HG03025 (cell line): ENCODE results near the gene CD8B.
"Not testable (repeated sequence)": the region's sequence is repeated elsewhere in the genome, so short reads cannot be mapped to it uniquely, and the experiment has no call there.

Experiments
- ATAC-seq: cut with Tn5 transposase; IDR thresholded peaks from one replicate; pipeline ENCODE4 v1.9.1; 2021; ENCODE audit warnings: mild to moderate bottlenecking, moderate library complexity; ENCODE audit not compliant: unreplicated experiment, low FRiP score

The CD8B gene

GRCh38 chr2:86836915-86837695 is 24.6 kb downstream of the CD8B start:
- ATAC-seq, result not testable (repeated sequence)

- ATAC-seq, result not testable (repeated sequence)
Observed at GRCh38 chr2:86835548-86835889, 26.2 kb downstream of the CD8B start.

GRCh38 chr2:86833315-86833714 is 28.4 kb downstream of the CD8B start:
- no peak for ATAC-seq

GRCh38 chr2:86832334-86833096 is 29.2 kb downstream of the CD8B start:
- ATAC-seq, result no peak

- no peak for ATAC-seq
Observed at GRCh38 chr2:86831537-86831936, 30.1 kb downstream of the CD8B start.

GRCh38 chr2:86826951-86827350 is 34.7 kb downstream of the CD8B start:
- ATAC-seq, result no peak

GRCh38 chr2:86825693-86826381 is 35.8 kb downstream of the CD8B start:
- no peak for ATAC-seq

- ATAC-seq, result no peak
Observed at GRCh38 chr2:86825036-86825692, 36.5 kb downstream of the CD8B start.

GRCh38 chr2:86822668-86823345 is 38.9 kb downstream of the CD8B start:
- ATAC-seq, result no peak

GRCh38 chr2:86821842-86822241 is 39.8 kb downstream of the CD8B start:
- ATAC-seq, result no peak

- no peak for ATAC-seq
Observed at GRCh38 chr2:86821306-86821705, 40.4 kb downstream of the CD8B start.

- no peak for ATAC-seq
Observed at GRCh38 chr2:86818957-86819356, 42.7 kb downstream of the CD8B start.

GRCh38 chr2:86818114-86818801 is 43.4 kb downstream of the CD8B start:
- ATAC-seq, result no peak

- ATAC-seq, result no peak
Observed at GRCh38 chr2:86815611-86816010, 46.1 kb downstream of the CD8B start.

GRCh38 chr2:86809481-86810121 is 52.1 kb downstream of the CD8B start:
- no peak for ATAC-seq

GRCh38 chr2:86808315-86809161 is 53.1 kb downstream of the CD8B start:
- ATAC-seq, result peak; percentile 88

GRCh38 chr2:86807468-86808275 is 54.0 kb downstream of the CD8B start:
- peak; percentile 37 for ATAC-seq

- no peak for ATAC-seq
Observed at GRCh38 chr2:86807133-86807467, 54.6 kb downstream of the CD8B start.
